Lower lobe of right lung (tissue), 2 donors: ENCODE results near the gene CLSTN2. TPM values are rescaled to one million over a fixed set of nuclear protein-coding genes. Genes with fewer than 3 reads are reported as not detected.

Experiments
- ATAC-seq, 2 donors: fragments of 200-7000 bp; cut with Tn5 transposase; one replicate each; pipeline ENCODE4 v1.9.1; 2020 to 2022; ENCODE audit warnings: mild to moderate bottlenecking in 2 of 2, moderate library complexity in 2 of 2
- DNase-seq: peaks from one replicate; pipeline ENCODE4 v3.0.0-alpha.2; 2020
- H3K27ac ChIP-seq: fragments of 200-600 bp; one replicate; pipeline ENCODE4 v1.8.0; 2022
- H3K27me3 ChIP-seq: fragments of 200-600 bp; one replicate; pipeline ENCODE4 v1.8.0; 2022; ENCODE audit warnings: low read depth
- H3K36me3 ChIP-seq: fragments of 200-600 bp; one replicate; pipeline ENCODE4 v1.8.0; 2022; ENCODE audit warnings: mild to moderate bottlenecking
- H3K4me1 ChIP-seq: fragments of 200-600 bp; one replicate; pipeline ENCODE4 v1.8.0; 2022
- H3K4me3 ChIP-seq: fragments of 200-600 bp; one replicate; pipeline ENCODE4 v1.8.0; 2022; ENCODE audit warnings: mild to moderate bottlenecking
- H3K9me3 ChIP-seq: fragments of 200-600 bp; one replicate; pipeline ENCODE4 v1.8.0; 2022
- CTCF ChIP-seq: fragments of 200-600 bp; IDR thresholded peaks from one replicate; pipeline ENCODE4 v1.8.0; 2022; ENCODE audit warnings: antibody characterized with exemption, mild to moderate bottlenecking
- intact Hi-C: fragments of 100-400 bp; cut with DNase I; formaldehyde crosslinking; loops from one replicate; pipeline ENCODE4 v1.11.0; 2022
- total RNA-seq: library from RNA; stranded (reverse); fragmentation: NEBNext Ultra II Directional; extraction: Animal tissue kit (Norgen Biotek cat#: 25700); gene quantifications from one replicate; pipeline ENCODE4 v1.2.1, GENCODE V29; 2021
- donor health status: DM: no; HTN: yes; CAD: no; lungs with severe emphysema.

CLSTN2 gene
- total RNA-seq, 1 donor from 2014 or later, result 4.5 TPM

- ATAC-seq, result no peak
- DNase-seq, result no peak
- no peak for TF ChIP-seq CTCF
- no peaks in the 10 kb centered on the region for H3K36me3 ChIP-seq
- intact Hi-C loops, result no loop called here
- H3K4me1 ChIP-seq, result no peaks in the 10 kb centered on the region
- peaks cover 4% of the 10 kb centered on the region for H3K9me3 ChIP-seq
- H3K27ac ChIP-seq, result no peak overlapping the region
- no peak overlapping the region for H3K4me3 ChIP-seq
- H3K27me3 ChIP-seq, result no peaks in the 10 kb centered on the region
These were observed 224.7 kb downstream of the CLSTN2 start for GRCh38 chr3:140159646-140160045.

- no peaks in the 10 kb centered on the region for H3K4me1 ChIP-seq
- ATAC-seq, result no peak
- no peak overlapping the region for H3K4me3 ChIP-seq
- no peak overlapping the region for H3K27ac ChIP-seq
- no peaks in the 10 kb centered on the region for H3K27me3 ChIP-seq
- intact Hi-C loops, result no loop called here
- H3K36me3 ChIP-seq, result no peaks in the 10 kb centered on the region
- peaks cover 4% of the 10 kb centered on the region for H3K9me3 ChIP-seq
- no peak for DNase-seq
- no peak for TF ChIP-seq CTCF
These were observed 225.6 kb downstream of the CLSTN2 start for GRCh38 chr3:140160553-140160952.

GRCh38 chr3:140162551-140162950, 227.6 kb downstream of the CLSTN2 start:
- Histone ChIP-seq H3K4me1 (no peaks in the 10 kb centered on the region), H3K36me3 (no peaks in the 10 kb centered on the region), H3K27ac (no peak overlapping the region), H3K9me3 (peaks cover 4% of the 10 kb centered on the region), H3K27me3 (no peaks in the 10 kb centered on the region), H3K4me3 (no peak overlapping the region)
- no peak for TF ChIP-seq CTCF
- no peak for DNase-seq
- intact Hi-C loops, result no loop called here
- no peak for ATAC-seq

- H3K4me3 ChIP-seq, result no peak overlapping the region
- DNase-seq (no peak), ATAC-seq (no peak)
- H3K9me3 ChIP-seq, result peaks cover 1% of the 10 kb centered on the region
- H3K27me3 ChIP-seq, result no peaks in the 10 kb centered on the region
- no peak for TF ChIP-seq CTCF
- H3K27ac ChIP-seq, result no peak overlapping the region
- intact Hi-C loops, result no loop called here
- no peaks in the 10 kb centered on the region for H3K36me3 ChIP-seq
- no peaks in the 10 kb centered on the region for H3K4me1 ChIP-seq
These were observed 228.3 kb downstream of the CLSTN2 start for GRCh38 chr3:140163159-140163763.

- Histone ChIP-seq H3K27ac (no peak overlapping the region), H3K27me3 (no peaks in the 10 kb centered on the region), H3K4me1 (no peaks in the 10 kb centered on the region), H3K9me3 (no peaks in the 10 kb centered on the region), H3K4me3 (no peak overlapping the region), H3K36me3 (no peaks in the 10 kb centered on the region)
- ATAC-seq, result no peak
- intact Hi-C loops, result no loop called here
- TF ChIP-seq CTCF, result no peak
- DNase-seq, result no peak
These were observed 229.2 kb downstream of the CLSTN2 start for GRCh38 chr3:140164156-140164555.
